Stomach (tissue), 4 donors: Measurements from ENCODE around the gene MRM1.

Experiments
- EP300 ChIP-seq: sonication (generic); formaldehyde crosslinking; IDR thresholded peaks from one replicate; pipeline ENCODE4 v1.6.1; 2017; ENCODE audit warnings: antibody characterized with exemption
- POLR2A ChIP-seq, 4 donors: fragments of 450-650 bp; IDR thresholded peaks; one replicate each; pipeline ENCODE4 v1.6.1; 2016; ENCODE audit warnings: antibody characterized with exemption in 4 of 4, control low read depth in 2 of 4, mild to moderate bottlenecking in 1 of 4, moderate library complexity in 1 of 4
- POLR2AphosphoS5 ChIP-seq, 3 donors: sonication (generic); formaldehyde crosslinking; IDR thresholded peaks; one replicate each; pipeline ENCODE4 v1.6.1; 2016; ENCODE audit warnings: antibody characterized with exemption in 3 of 3

GRCh38 chr17:36641877-36642845 is 40.8 kb downstream of the MRM1 start:
- TF ChIP-seq POLR2A (IDR thresholded peaks at IDR 0.05) (no peak), POLR2AphosphoS5 (IDR thresholded peaks at IDR 0.05) (no peak), EP300 (no peak)
